GM21723 (cell line): ENCODE measurements around the gene GOLGA6B.
"Not testable (repeated sequence)": the region's sequence is repeated elsewhere in the genome, so short reads cannot be mapped to it uniquely, and the experiment has no call there.

ENCODE experiments used
- ATAC-seq: cut with Tn5 transposase; IDR thresholded peaks from one replicate; pipeline ENCODE4 v1.9.1; 2021; ENCODE audit warnings: mild to moderate bottlenecking, moderate library complexity; ENCODE audit not compliant: unreplicated experiment

GOLGA6B gene, protein sequence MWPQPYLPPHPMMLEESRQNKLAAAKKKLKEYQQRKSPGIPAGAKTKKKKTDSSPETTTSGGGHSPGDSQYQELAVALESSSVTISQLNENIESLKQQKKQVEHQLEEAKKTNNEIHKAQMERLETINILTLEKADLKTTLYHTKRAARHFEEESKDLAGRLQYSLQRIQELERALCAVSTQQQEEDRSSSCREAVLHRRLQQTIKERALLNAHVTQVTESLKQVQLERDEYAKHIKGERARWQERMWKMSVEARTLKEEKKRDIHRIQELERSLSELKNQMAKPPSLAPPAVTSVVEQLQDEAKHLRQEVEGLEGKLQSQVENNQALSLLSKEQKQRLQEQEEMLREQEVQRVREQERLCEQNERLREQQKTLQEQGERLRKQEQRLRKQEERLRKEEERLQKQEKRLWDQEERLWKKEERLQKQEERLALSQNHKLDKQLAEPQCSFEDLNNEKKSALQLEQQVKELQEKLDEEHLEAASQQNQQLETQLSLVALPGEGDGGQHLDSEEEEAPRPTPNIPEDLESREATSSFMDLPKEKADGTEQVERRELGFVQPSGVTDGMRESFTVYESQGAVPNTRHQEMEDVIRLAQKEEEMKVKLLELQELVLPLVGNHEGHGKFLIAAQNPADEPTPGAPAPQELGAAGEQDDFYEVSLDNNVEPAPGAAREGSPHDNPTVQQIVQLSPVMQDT

DNA sequence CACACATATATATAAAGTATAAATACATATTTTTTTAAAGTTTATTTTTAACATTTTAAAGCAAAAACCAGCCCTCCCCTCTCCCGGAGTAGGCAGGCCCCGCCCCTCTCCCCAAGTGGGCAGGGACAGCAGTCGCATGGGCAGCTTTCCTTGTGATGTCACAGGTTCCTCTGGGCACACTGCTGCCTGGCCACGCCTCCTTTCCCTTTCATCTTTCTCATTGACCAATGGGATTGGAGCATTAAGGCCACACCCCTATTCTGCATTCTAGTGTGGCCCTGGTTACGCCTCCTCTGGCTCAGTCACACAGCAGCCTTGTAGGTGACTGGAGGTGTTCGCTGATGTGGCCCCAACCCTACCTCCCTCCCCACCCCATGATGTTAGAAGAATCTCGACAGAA is at the start of gene GOLGA6B:
Gene GOLGA6B, plus strand, starts transcription at position 301 of the 400 bp plus-strand sequence. Its CDS starts 41 bp downstream, at position 342.
- ATAC-seq: not testable (repeated sequence)

DNA sequence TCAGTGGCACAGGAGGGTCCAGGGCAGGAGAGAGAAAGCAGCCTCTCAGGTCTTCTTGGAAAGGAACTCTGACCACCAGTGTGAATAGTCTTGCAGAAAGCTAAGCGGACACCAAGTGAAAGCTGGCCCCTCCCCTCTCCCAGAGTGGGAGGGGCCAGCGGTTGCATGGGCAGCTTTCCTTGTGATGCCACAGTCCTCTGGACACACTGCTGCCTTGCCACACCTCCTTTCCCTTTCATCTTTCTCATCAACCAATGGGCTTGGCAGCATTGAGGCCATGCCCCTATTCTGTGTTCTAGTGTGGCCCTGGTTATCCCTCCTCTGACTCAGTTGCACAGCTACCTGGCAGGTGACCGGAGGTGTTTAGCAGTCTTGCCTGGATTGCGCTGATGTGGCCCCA is 49.7 kb upstream of the GOLGA6B start:
- no peak for ATAC-seq

DNA sequence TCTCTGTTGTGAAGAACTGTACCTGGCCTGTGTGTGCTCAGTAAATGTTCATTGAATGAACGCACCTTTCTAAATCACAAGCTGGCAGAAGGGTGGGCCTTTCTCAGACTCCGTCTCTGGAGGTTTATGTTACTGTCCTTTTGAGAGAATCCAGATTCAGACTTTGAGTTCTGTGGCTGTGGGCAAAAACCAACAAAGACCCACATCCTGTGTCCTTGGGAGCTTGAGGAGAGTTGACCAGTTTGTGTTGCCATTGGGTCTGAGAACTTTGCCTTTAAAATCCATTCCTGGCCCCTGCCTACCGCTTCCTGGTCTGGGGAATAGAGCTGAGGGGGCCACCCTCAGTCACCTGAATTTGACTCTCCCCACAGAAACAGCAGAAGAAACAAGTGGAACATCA is 46.4 kb upstream of the GOLGA6B start:
- ATAC-seq: not testable (repeated sequence)

DNA sequence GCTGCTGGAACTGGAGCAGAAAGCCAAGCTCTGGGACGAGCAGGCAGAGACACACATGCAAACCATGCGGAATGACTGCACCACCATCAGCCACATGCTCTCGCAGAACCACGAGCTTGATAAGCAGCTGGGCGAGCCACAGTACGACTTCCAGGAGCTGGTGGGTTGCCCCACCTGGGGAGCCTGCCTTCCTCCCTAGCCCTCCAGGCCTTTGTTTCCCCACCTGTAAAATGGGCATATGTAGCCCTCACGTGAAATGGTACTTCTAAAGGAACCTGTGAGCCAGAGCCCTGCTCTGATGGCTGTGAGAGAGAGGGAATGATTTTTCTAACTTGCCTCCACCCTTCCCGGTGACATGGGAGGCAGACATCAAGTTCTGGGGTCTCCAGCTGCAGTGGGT is 44.6 kb upstream of the GOLGA6B start:
- no peak for ATAC-seq

DNA sequence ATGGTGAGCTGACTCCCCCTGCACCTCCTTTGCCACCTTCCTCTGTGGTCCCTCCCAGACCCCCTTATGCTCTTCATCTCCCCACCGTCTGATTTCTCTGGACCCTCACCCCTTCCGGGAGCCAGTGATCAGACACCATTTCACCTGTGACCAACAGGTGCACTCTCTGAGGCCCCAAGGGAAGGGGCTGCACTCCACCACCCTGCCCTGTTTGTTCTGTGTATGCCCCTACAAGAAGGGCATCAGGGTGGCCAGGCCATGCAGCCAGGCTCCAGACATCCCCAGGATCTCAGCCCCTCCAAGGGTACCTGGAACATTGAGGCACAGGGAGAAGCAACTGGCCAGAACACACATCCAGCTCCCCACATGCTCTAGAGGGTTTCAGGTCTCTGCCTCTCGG is 42.2 kb upstream of the GOLGA6B start:
- not testable (repeated sequence) for ATAC-seq

DNA sequence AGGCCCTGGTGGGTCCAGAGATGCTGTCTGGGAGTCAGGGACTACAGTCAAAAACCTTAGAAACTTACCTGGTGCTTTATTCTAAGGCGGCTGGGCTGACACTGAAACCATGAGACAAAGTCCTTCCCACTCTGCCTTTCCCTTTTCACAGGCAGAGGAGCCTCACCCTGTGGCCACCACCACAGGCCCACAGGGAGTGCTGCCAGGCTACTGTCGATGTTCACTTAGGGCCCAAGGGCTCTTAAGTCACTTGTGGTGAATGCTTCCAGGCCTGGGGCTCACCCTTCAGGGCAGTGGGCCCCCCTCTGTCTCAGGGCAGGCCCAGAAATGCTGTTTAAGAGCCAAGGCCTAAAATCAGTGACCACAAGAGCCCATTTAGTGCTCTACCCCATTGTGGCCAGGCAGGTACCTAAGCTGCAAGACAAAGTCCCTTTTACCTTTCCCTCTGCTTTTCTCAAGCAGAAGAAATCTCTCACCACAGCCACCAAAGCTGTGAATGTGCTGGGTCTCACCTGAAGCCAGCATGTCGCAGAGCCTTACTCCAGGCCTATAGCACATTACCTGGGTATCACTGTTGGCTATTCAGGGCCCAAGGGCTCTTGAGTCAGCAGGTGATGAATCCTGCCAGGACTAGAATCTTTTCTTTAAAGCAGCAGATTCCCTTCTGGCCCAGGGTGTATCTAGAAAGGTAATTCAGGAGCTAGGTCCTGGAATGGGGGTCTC is 39.5 kb upstream of the GOLGA6B start:
- no peak for ATAC-seq

DNA sequence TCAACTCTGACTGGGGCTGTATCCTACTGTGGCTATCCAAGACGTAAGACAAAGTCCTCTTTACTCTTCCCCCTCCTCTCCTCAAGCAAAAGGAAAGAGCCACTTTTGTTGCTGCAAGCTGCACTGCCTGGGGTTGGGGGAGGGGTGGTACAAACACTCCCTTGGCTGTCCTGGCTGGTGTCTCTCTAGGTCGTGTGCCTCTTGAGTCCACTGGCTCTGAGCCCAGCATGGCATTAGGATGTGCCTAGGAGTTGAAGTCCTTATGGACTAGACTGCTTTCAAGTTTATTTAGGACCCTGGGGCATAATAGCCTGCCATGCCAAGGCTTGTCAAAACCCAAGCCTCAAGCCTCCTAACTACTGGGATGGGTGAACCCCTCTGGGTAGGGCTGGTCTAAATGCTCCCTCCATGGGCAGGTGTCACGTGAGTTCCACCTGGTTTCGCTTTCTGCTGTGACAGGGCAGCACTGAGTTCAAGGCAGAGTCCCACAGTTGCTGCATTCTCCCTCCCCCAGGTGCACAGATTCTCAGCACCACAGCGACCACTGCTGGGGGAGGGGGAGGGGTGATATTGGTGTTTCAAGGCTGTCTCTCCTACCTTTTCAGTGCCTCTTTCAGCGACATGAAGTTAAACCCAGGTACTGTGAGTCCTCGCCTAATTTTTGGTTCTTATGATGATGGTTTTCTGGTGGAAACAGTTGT is 38.8 kb upstream of the GOLGA6B start:
- not testable (repeated sequence) for ATAC-seq

DNA sequence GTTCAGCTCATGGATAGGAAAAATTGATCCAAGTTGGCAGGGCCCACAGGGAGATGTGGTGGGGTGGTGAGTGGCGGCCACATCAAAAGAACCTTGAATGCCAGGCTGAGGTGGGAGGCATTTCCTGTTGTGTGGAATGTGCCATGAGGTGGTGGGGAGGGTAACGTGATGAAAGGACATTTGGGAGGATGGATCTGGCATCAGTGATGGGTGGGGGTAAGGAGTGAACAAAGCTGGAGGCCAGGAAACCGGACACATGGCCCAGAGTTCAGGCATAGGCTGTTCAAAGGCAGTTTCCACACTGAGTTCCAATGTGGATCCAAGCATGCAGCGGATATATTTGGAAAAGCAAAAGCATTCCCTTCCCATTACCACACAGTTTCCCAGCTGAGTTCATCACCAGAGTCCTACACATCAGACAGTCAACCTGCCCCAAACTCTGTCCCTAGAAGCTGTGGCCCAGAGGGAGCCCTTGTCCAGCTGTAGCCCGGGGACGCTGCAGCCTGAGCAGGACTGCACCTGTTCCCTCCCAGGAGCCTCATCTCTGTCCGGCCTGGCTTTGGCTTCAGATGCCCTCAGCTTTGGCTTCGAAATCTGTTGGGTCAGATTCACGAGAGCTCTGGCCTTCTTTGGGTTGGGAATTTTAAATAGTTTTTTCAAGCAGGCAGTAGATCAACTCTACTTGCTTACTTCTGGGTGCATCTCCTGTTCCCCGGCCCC is 37.8 kb upstream of the GOLGA6B start:
- no peak for ATAC-seq

DNA sequence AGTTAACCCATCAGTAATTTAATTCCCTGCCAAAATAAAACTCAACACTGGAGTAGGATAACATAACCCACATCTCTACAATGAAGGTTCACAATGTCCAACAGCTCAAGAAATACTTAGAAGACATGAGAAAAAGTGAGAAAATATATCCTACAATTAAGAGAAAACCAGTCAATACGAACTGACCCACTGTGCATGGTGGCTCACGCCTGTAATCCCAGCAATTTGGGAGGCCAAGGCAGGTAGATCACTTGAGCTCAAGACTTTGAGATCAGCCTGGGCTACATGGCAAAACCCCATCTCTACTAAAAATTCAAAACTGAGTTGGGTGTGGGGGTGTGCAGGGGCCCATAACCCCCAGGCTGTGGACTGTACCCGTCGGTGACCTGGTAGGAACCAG is 30.6 kb upstream of the GOLGA6B start:
- ATAC-seq: not testable (repeated sequence)

DNA sequence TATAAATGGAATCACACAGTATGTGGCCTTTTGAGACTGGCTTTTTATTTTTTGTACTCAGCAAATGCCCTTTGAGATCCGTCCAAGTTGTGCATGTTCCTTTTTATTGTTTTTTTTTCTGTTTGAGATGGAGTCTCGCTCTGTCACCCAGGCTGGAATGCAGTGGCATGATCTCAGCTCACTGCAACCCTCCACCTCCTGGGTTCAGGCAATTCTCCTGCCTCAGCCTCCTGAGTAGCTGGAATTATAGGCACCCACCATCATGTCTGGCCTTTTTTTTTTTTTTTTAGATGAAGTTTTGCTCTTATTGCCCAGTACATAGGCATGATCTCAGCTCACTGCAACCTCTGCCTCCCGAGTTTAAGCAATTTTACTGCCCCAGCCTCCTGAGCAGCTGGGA is 28.3 kb upstream of the GOLGA6B start:
- not testable (repeated sequence) for ATAC-seq

DNA sequence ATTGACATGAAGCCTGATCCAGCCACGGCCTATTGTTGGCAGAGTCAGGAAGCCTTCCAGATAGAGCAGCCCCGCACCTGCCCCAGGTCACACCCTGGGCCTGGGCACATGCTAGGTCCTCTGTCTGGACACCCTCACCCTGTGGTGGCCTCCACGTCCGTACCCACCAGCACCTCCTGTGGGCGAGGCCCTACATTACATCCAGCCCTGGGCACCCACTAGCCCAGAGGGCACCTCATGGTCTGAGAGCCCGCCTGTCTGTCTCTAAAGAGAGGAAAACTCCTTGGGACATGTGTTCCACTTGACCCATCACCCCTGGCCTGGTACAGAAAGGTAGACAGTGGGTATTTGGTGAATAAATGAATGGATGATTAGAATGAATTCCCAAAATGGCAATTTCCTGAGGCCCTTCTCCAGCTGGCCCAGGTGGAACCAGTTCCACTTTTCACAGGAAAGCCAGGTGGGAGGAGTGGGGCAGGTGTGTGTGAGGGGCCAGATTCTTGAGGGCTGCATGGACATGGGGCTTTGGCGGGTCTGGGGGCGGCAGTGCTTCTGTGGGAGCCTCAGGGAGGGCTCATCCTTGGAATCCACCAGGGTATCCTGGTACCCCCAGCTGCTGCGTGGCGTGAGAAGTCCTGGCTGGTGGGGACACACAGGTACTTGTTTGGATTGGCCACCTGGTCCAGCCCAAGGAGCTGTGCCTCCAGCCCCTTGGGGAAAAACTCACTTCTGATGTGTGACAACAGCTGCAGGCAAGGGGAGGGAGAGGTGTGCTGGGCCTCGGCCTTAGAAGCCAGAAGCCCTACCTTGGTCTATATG is 26.0 kb upstream of the GOLGA6B start:
- not testable (repeated sequence) for ATAC-seq

DNA sequence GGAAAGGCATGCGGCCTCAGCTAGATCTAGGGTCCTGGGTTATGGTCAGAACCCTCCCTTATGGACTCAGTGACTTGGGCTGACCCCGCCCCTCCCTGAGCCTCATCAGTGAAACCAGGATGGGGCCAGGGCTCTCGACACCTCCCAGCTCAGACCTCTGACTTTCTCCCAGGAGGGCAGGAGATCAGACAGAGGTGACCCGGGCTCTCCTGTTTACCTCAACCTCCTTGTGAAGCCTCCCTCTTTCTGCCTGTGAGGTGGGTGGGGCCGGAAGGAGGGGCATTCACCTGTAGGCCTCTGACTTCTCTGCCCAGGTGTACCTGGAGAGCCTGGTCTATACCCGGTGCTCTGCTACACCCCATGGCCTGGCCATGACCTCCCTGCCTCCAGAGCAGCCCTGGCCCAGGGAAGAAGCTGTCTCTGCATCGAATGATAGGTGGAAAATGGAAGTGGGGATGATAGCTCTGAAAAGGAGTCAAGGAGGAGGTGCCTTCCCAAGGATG is 25.4 kb upstream of the GOLGA6B start:
- ATAC-seq: not testable (repeated sequence)

DNA sequence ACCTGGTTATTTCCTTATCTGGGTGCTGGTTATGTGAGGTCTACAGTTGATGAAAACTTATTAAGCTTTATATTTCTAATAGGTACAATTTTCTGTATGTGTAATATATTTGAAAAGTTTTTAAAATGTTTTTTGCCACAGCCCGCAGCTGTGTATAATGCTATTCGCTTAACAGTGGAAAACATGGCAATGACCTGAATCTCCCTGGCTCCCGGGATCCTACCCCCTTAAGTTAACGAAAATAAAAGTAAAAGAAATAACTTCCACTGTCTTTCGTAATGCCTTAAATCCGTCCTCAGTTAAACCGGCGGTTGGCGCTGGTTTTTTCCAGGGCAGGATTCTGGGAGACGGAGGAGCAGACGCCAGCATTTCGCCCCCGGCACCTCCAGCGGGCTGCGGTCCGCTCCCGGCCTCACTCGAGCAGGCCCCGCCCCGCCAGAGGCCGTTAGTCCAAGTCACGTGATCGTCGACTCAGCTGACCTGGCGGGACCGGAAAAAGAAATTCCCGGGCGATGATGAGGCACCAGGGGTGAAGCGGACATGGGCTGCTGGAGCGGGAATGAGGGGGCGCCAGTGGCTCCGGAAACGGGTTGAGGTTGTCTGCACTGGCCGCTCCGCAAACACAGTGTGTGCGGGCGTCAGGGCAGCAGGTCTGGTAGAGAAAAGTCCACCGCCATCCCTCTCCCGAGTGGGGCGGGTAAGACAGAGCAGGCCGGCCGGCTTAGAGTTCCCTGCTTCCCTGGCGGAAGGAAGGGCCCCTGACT is 17.8 kb upstream of the GOLGA6B start:
- peak; percentile 81 for ATAC-seq

DNA sequence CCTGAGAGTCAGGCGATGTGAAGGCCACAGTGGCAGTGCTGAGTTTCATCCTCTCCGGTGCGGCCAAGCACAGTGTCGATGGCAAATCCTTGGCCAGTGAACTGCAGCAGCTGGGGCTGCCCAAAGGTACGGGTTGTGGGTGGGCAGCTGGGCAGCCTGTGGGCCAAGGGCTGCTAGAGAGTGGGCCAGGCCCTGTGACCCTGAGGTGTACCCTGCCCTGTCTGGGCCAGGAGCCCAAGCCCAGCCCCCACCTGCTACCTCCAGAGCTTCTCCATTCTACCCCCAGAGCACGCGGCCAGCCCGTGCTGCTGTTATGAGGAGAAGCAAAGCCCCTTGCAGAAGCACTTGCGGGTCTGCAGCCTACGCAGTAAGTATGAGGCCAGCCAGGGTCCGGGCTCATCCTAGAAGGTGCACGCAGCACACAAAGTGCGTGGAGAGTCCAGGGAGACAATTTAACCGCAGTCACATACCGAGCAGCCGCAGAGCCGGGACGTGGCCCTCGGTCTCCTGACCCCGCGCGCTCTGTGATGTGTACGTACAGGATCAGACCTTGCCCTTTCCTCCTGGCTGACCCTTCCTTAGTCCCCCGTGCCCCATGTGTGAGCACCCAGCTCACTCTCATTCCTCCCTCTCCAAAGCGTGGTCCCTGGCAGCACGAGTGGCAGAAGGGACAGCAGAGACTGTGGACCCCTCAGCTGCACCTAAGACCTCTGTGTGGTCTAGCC is 14.6 kb upstream of the GOLGA6B start:
- ATAC-seq: not testable (repeated sequence)

DNA sequence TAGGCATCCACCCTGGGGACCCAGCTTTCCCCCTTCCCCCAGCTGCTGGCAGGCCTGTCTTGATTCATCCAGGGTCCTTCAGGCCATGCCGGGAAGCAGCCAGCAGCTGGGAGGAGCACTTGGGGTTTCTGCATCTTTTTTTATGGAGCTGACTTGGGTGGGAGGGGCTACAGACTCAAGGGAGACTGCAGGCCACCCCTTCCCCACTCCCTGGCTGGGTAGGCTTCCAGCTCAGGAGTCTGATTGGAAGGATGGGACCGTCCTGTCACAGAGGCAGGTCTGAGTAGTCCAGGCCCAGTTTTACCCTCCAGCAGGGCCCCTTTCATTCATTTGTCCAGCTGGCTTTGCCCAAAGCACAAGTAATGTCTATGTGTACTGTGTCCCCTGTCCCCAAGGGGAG is 12.2 kb upstream of the GOLGA6B start:
- not testable (repeated sequence) for ATAC-seq

DNA sequence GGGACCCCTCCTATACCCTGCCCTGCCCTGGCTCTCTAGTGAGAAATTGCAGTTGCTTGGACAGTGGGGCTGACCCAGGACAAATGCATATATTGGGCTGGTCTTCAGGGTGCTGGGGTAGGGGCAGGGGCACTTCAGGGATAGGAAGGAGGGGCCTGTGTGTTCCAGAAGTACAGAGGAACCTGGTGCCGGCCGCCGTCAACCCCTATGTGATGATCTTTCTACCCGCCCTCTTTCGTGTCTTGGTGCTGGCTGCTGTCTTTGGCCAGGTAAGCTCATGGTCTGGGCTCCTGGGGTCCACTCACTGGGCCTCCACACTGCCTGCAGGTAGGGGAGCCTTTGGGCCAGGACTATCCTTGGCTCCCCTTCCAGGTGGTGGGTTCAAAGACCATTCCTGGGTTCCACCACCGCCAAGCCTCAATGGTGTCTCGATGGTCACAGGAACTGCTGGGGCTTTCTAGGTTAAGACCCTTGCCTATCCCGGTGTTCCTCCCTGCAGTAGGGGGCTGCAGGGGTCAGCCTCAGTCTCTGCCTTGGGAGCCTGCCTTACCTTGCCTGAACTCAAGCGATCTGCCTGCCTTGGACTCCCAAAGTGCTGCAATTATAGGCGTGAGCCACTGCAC is 5.8 kb upstream of the GOLGA6B start:
- ATAC-seq: not testable (repeated sequence)

DNA sequence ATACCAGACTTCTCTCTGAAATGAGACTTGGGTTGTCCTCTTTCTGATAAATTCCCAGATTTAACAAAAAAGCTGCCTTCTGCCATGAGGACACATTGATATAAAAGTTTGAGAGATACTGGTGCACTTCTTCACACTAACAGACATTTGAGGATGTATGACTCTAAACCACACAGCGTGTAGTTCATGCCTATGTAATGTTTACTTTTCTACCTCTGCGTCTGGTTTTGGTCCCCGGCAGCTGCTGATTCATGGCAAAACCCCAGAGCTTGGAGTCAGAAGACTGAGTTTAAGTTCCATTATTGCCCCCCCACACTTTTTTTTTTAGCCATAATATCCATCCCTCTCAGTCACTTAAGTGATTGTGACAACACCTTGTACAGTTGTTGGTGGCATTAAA is 1.5 kb downstream of the GOLGA6B start:
- not testable (repeated sequence) for ATAC-seq
